B cell (primary cell): ENCODE measurements around the gene PFDN6.

Source experiments
- CTCF ChIP-seq: fragments of 200-600 bp; IDR thresholded peaks from one replicate; pipeline ENCODE4 v1.8.0; 2022; ENCODE audit warnings: antibody characterized with exemption, mild to moderate bottlenecking
- EZH2 ChIP-seq: IDR thresholded peaks from 2 replicates; pipeline ENCODE4 v1.6.1; 2012; ENCODE audit warnings: borderline replicate concordance, low read depth, mild to moderate bottlenecking, moderate library complexity, low read length; ENCODE audit not compliant: insufficient read depth, poor library complexity, severe bottlenecking

DNA sequence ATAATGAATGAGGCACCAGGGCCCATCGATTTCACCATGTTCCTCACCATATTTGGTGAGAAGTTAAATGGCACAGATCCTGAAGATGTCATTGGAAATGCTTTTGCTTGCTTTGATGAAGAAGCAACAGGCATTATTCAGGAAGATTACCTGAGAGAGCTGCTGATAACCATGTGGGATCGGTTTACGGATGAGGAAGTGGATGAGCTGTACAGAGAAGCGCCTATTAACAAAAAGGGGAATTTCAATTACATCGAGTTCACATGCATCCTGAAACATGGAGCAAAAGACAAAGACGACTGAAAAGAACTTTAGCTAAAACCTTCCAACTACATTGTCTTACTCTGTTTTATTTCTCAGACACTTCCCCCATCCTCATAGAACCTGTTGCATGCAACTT is 49.8 kb downstream of the PFDN6 start:
- TF ChIP-seq CTCF (no peak), EZH2 (no peak)
